Liver (tissue), 3 donors: ENCODE results near the gene RAPGEF4.

Experiments
- EGR1 ChIP-seq, 2 donors: IDR thresholded peaks; 2 replicates each; pipeline ENCODE4 v1.6.1; 2016 to 2018; ENCODE audit warnings: antibody characterized with exemption in 2 of 2, low read depth in 2 of 2
- JUND ChIP-seq, 2 donors: IDR thresholded peaks; 2 replicates each; pipeline ENCODE4 v1.6.1; 2016; ENCODE audit warnings: antibody characterized with exemption in 2 of 2
- TAF1 ChIP-seq: conservative IDR thresholded peaks from 2 replicates; pipeline ENCODE4 v1.6.1; 2016; ENCODE audit warnings: antibody characterized with exemption, mild to moderate bottlenecking
- YY1 ChIP-seq: IDR thresholded peaks from 2 replicates; pipeline ENCODE4 v1.6.1; 2016; ENCODE audit warnings: antibody characterized with exemption, mild to moderate bottlenecking
- TF ChIP-seq, protein P1 (sequence below): IDR thresholded peaks from 2 replicates; pipeline ENCODE4 v1.6.1; 2016; ENCODE audit warnings: antibody characterized with exemption, mild to moderate bottlenecking
- TF ChIP-seq, protein P2 (sequence below): fragments of 150-350 bp; IDR thresholded peaks from 2 replicates; pipeline ENCODE4 v1.5.1; 2017; ENCODE audit warnings: improper control_type of control experiment, low read depth, low read length; ENCODE audit not compliant: missing input control
- TF ChIP-seq, protein P3 (sequence below): IDR thresholded peaks from 2 replicates; pipeline ENCODE4 v1.6.1; 2016; ENCODE audit warnings: antibody characterized with exemption
- donor health status: healthy.
- donor health status: healthy.

DNA sequence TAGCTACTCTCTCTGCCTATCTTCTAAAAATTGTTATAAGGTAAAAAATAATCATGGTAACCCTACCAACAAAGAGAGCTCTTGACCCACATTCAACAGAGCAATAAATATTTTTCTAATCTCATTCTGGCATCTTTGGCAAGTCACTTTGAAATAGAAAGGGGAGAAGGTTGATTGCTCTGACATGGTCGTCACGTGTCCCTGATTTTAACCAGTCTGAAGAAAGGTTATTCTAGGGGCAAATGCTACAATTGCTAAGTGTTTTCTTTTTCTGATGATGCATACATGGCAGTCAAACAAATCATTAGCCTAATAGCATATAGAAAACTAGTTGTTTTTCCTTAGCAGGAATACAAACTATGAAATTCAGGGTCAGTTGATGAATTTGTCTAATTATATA lies 186.7 kb downstream of the RAPGEF4 start:
- TF ChIP-seq, protein P1, sequence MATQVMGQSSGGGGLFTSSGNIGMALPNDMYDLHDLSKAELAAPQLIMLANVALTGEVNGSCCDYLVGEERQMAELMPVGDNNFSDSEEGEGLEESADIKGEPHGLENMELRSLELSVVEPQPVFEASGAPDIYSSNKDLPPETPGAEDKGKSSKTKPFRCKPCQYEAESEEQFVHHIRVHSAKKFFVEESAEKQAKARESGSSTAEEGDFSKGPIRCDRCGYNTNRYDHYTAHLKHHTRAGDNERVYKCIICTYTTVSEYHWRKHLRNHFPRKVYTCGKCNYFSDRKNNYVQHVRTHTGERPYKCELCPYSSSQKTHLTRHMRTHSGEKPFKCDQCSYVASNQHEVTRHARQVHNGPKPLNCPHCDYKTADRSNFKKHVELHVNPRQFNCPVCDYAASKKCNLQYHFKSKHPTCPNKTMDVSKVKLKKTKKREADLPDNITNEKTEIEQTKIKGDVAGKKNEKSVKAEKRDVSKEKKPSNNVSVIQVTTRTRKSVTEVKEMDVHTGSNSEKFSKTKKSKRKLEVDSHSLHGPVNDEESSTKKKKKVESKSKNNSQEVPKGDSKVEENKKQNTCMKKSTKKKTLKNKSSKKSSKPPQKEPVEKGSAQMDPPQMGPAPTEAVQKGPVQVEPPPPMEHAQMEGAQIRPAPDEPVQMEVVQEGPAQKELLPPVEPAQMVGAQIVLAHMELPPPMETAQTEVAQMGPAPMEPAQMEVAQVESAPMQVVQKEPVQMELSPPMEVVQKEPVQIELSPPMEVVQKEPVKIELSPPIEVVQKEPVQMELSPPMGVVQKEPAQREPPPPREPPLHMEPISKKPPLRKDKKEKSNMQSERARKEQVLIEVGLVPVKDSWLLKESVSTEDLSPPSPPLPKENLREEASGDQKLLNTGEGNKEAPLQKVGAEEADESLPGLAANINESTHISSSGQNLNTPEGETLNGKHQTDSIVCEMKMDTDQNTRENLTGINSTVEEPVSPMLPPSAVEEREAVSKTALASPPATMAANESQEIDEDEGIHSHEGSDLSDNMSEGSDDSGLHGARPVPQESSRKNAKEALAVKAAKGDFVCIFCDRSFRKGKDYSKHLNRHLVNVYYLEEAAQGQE, result no peak
- TF ChIP-seq, protein P2, sequence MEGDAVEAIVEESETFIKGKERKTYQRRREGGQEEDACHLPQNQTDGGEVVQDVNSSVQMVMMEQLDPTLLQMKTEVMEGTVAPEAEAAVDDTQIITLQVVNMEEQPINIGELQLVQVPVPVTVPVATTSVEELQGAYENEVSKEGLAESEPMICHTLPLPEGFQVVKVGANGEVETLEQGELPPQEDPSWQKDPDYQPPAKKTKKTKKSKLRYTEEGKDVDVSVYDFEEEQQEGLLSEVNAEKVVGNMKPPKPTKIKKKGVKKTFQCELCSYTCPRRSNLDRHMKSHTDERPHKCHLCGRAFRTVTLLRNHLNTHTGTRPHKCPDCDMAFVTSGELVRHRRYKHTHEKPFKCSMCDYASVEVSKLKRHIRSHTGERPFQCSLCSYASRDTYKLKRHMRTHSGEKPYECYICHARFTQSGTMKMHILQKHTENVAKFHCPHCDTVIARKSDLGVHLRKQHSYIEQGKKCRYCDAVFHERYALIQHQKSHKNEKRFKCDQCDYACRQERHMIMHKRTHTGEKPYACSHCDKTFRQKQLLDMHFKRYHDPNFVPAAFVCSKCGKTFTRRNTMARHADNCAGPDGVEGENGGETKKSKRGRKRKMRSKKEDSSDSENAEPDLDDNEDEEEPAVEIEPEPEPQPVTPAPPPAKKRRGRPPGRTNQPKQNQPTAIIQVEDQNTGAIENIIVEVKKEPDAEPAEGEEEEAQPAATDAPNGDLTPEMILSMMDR, result no peak
- TF ChIP-seq, protein P3, sequence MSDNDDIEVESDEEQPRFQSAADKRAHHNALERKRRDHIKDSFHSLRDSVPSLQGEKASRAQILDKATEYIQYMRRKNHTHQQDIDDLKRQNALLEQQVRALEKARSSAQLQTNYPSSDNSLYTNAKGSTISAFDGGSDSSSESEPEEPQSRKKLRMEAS, result no peak
- no peak for TF ChIP-seq YY1
- no peak for TF ChIP-seq TAF1
- TF ChIP-seq EGR1 (IDR thresholded peaks at IDR 0.05; ENCODE audit: low read depth in 2 of 2), result no peak
- TF ChIP-seq JUND (IDR thresholded peaks at IDR 0.05), result no peak
